ENCODE data around the gene RAB1B. TPM values are rescaled to one million over a fixed set of nuclear protein-coding genes. Genes with fewer than 3 reads are reported as not detected.

RAB1B gene
- total RNA-seq, 1 donor from 2014 or later, result 125 TPM

DNA sequence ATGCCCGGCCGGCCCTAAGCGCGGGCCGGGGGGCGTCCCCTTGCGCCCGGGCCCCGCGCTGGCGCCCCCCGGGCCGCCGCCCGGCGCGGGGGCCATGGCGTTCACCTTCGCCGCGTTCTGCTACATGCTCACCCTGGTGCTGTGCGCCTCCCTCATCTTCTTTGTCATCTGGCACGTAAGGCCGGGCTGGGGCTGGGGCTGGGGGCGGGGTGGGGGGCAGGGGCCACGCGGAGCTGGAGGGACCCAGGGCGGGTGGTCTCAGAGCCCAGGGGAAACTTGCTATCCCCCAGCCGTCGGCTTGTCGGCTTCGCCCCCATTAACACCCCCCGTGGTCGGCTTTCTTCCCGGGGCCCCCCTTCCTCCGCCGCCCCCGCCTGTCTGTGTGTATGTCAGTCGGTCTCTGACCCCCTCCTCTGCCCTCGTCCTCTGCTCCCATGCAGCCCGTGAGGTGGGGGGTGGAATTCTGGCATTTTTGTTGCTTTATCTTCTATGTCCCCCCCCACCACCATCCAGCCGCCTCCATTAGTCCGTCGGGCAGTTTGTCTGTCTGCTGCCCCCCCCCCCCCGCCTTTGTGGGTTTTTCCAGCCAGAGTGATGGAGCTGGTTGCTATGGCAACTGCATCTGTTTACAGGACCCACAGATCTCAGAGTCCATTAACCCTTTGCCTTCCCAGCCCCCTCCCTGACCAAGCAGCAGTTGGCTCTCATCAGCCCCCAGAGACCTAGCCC, 10.1 kb downstream of the RAB1B start:
- DNase-seq (ENCODE audit: missing footprints) (no peak), ATAC-seq (no peak)
- intact Hi-C loops (cut with DNase I), result no loop called here

DNA sequence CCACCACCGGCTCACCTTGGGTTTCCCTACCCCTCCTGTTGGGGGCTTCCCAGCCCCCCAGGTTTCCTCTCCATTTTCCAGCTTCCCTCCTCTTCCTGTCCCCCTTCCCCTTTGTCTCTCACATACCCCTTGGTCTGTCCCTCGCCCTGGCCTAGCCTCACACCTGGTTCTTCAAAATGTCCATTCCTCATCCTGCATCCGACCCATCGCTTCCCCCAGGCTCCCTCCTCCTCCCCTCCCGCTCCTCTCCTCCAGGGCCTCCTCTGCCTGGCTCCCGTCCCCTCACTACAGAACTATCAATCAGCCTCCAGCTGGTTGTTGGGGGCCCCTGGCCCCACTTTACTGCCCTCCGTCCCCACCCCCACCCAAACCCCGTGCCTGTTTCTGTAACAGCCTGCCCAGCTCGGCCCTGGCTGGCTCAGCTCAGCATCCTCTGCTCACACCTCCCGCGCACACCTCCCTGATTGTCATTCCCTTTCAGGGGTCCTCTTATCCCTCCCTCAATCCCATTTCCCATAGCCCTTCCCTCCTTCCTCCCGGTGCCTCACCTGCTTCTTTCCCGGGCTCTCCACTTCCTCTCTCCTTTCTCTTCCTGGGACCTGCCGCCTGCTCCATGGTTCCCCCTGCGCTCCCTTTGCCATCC, 10.8 kb downstream of the RAB1B start:
- ATAC-seq (no peak), DNase-seq (ENCODE audit: missing footprints) (no peak)
- intact Hi-C loops (cut with DNase I), result no loop called here

DNA sequence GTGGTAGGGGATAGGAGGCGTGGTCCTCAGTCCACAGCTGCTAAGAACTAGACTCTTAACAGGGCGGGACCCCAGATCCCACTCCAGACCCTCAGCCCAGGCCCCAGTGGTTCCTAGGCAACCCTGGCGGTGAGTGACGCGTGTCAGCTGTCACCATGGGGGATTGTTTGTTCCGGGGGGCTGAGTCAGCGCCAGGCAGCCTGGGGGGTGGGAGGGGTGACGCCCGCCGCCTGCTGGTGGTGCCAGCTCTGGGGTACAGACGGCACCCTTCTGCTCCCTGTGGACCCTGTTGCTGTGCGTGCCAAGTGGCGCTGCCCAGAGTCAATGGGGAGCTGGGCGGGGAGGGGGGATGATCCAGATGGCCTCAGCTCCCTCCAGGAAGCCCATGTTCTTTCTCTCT, 12.0 kb downstream of the RAB1B start:
- no peak for ATAC-seq
- intact Hi-C loops (cut with DNase I), result no loop called here
- no peak for DNase-seq (ENCODE audit: missing footprints)

DNA sequence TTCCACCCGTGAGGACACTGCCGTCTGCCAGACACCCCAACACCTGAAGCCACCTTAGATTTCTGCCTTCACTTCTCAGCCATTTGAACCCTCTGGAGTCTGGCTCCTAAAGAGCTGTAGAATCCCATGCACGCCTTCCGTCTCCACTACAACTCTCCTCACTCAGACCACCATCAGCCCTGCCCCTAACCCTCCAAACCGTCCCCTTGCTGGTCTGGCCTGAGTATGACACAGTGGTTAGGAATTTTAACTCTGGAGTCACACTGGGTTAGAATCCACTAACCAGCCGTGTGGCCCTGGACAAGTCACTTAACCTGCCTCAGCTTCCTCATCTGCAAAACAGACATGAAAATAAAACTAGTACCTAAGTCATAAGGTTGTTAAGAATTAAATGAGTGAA, 12.6 kb downstream of the RAB1B start:
- intact Hi-C loops (cut with DNase I), result no loop called here

DNA sequence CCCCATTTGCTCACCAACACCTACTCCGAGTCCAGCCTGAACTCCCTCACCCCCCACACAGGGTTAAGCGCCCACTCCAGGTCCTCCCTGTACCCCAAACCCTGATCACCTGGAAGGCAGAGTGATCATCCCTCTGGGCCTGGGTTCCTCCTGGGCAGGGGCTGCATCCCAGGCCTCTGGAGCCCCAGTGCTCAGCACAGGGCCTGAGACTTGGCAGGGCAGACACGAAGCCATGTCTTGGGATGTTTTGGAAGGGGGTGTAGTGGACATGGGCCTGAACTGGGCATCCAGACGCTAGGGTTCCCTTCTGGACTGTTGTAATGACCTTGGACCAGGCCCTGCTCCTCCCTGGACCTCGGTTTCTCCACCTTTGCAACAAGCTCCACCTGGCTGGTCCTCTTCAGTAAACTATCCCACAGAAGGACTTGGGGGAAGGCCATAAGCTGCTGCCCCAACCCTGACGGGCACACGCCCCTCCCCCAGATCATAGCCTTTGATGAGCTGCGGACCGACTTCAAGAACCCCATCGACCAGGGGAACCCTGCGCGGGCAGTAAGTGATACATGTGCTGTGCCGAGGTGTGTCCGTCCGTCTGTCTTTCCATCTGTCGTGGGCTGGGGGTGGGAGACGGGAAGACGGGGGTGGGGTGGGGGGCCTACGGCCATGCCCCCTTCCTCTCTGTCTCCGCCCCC, 13.5 kb downstream of the RAB1B start:
- intact Hi-C loops (cut with DNase I), result loop anchor here (1.0 kb wide), 1 partner anchor 60 kb away; no protein-coding TSS in a partner anchor
- DNase-seq (ENCODE audit: missing footprints), result no peak
- ATAC-seq, result no peak

More for the DNA sequence above, 12.6 kb downstream of the RAB1B start:
- ATAC-seq (no peak), DNase-seq (ENCODE audit: missing footprints) (no peak)

DNA sequence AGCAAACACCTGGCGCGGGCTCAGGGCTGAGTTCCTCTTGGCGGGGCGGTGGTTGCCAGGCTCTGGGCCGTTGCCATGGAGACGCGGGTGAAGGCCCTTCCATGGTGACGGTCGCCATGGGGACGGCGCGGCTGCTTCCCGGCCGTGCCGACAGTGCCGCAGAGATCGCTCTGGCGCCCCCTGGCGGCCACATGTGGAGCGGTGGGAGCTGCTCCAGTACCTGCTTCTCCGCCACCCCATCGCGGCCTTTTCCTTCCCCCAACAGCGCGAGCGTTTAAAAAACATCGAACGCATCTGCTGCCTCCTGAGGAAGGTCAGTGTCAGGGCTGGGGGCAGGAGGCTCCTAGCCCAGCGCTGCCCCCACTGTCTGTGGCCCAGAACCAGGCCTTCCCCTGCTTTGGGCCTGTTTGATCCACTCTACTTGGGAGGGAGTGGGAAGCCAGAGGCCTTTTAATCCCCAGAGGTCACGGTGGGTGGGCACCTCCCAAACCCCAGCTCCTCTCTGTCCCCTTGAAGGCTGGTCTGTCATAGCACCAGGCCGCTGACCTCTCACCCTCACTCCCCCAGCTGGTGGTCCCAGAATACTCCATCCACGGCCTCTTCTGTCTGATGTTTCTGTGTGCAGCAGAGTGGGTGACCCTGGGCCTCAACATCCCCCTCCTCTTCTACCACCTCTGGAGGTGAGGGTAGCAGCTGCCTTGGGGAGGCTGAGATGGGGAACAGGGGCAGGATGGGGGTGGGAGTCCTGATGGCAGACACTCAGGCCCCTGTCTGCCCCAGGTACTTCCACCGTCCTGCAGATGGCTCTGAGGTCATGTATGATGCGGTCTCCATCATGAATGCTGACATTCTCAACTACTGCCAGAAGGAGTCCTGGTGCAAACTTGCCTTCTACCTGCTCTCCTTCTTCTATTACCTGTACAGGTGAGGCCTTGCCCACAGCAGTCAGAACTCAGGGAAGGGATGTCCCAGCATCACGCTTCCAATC, 14.3 kb downstream of the RAB1B start:
- intact Hi-C loops (cut with DNase I), result loop anchor here (1.0 kb wide), 1 partner anchor 60 kb away; no protein-coding TSS in a partner anchor
- peak; percentile 84 for ATAC-seq
- peak; percentile 99 for DNase-seq (ENCODE audit: missing footprints)

DNA sequence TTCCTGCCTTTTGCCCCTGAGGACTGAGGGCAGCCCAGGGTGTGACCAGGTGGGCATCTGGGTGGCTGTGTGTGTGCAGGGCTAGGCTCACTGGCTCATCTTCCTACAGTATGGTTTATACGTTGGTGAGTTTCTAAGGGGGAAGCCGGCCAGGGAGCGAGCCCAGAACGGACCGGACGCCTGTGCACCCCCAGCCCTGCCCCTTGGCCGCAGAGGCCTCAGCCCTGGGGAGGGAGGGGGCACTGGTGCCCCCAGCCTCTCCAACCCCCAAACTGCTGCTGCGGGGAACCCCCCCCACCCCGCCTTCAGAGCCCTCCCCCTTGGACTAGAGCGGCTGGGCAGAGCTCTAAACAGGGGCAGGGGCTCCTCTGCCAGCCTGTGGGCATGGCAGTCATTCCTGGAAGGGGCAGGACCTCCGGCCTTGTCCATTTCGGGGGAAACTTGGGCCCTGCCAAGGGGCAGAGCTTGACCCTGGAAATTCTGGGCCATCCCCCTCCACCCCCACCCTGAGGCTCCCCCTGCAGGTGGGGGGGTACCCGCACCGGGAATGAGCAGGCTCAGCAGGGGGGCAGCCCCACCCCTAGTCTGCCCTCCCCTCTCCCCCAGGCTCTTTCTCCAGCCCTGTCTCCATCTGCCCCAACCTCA, 15.1 kb downstream of the RAB1B start:
- intact Hi-C loops (cut with DNase I), result no loop called here
- no peak for DNase-seq (ENCODE audit: missing footprints)
- no peak for ATAC-seq

DNA sequence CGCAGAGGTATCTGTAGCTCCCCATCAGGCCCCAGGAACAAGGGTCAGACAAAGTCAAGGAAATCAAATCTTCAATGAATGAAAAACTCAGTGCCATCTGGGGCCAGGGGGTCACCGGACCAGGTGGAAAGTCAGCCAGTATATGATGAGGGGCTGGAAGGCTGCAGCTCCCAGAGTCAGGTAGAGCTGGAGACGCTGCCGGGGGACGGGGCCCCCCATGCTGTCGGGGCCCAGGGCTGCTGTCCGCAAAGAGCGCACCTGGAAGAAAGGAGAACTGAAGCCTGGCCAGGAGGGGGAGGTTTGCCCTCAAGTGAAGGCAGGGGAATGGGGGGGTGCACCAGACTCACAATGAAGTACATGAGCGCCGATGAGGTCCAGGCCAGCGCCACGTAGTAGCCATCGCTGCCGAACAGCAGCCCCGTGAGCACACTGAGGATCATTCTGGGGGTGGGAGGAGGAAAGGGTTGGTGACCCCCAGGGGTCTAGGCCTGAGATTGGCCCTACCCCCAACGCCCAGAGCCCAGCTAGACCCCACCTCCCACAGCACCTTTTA, 16.2 kb downstream of the RAB1B start:
- DNase-seq (ENCODE audit: missing footprints) (no peak), ATAC-seq (no peak)

DNA sequence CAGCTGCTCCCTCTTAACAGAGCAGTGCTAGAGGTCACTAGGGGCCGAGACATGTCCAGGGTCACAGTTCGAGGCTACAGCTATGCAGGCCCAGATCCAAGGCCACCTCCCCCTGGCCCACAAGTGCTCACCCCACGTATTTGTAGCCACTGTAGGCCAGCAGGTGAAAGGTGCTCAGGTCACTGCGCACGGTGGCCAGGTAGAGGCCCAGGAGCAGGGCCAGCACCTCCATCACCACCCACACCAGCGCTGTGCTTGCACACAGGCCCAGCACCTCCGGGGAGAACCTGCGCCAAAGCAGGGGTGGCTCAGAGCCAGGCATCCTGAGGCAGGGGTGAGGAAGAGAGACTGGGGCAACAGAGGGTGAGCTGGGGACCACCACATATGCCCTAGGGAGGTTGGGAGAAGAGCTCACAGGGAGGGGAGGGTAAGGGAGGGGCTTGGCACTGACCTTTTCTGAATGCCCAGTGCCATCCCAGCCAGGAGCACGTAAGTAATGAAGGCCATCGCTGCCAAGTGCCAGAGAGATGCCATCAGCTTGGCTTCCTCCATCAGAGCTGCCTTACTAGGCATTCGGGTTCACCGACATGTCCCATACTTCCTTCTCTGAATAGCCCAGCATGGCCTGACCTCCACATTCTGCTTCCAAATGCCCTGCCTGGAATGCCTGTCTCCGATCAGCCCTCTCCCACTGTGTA, 17.0 kb downstream of the RAB1B start:
- intact Hi-C loops (cut with DNase I), result no loop called here
- DNase-seq (ENCODE audit: missing footprints) (no peak), ATAC-seq (no peak)

More for the DNA sequence above, 16.2 kb downstream of the RAB1B start:
- intact Hi-C loops (cut with DNase I), result no loop called here

DNA sequence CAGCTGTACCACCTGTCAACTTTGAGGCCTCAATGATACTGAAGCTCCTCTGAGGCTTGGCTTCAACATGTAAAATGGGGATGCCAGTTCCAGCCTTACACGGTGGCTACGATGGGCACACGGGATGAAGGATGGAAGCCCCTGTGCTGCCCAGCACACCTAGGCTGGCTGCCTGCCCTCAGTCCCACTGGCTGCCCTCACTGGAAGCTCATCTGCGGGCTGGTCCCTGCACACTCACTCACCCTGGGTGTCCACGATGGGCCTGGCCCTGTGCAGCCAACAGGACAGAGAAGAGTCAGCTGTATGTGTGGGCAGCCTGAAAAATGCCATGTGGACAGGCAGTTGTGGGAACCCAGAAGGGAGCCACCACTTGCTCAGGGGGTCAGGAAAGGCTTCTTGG, 18.3 kb downstream of the RAB1B start:
- intact Hi-C loops (cut with DNase I), result no loop called here
- DNase-seq (ENCODE audit: missing footprints) (no peak), ATAC-seq (no peak)

DNA sequence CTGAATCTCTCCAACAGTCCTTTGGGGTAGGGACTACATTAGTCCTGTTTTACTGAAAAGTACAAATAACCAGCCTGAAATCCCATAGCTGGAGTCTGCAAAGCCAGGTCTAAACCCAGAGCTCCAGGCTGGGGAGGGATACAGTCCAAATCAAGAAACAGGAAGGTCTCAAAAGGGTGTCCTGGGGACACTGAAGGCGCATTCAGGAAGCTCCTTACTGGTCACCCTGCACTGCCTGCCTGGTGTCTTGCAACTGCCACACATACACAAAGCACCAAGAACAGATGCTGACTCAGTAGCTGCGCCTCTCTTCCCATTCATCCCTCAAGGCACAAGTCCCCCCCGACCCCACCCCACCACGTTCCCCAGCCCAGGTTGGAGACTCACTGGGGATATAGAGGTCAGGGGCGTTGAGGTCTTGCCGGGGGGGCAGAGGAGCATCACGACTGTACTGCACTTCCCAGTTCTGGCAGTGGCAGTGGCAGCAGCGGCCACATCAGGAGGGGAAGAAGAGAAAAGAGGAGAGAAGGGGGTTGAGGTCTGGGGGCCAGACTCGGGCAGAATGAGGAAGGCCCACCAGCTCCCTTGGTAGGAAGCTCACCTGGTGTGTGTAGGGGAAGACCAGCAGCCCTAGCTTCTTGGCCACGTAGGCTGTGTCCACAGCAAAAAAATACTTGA, 18.9 kb downstream of the RAB1B start:
- intact Hi-C loops (cut with DNase I), result no loop called here
- DNase-seq (ENCODE audit: missing footprints) (no peak), ATAC-seq (no peak)

DNA sequence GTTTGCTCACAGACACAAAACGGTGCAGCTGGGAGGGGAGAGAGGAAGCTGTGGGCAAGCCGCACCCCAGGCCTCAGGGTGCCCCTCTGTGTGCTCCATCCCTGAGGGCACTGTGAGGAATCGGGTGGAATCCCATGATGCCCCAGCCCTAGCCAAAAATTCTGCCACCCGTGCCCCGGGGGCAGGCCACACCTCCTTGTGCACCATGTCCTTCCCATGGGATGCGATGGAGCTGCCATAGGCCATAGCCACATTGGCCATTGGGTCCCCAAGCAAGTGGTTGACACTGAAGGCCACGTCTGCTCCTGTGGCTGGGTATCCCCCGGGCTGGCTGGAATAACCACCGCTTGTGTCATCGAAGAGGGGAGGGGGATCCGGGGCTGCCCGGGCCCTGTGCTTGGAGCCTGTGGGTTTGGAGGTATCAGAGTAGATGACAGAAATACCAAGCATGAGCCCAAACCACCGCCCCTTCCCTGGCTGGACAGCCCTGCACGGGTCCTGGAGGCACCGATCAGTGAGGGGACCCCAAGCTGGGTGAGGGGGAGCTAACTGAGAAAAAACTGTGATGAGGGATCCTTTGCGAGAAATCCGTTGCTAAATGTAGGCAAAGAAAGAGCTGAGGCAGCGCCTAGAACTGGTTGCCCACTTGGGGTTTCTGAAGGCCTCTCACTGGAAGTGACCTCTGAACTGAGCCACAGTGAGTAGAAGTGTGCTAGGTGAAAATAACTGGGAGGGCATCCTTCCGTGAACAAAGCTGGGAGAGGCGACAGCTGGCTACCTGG, 19.6 kb downstream of the RAB1B start:
- intact Hi-C loops (cut with DNase I), result no loop called here
- no peak for DNase-seq (ENCODE audit: missing footprints)

DNA sequence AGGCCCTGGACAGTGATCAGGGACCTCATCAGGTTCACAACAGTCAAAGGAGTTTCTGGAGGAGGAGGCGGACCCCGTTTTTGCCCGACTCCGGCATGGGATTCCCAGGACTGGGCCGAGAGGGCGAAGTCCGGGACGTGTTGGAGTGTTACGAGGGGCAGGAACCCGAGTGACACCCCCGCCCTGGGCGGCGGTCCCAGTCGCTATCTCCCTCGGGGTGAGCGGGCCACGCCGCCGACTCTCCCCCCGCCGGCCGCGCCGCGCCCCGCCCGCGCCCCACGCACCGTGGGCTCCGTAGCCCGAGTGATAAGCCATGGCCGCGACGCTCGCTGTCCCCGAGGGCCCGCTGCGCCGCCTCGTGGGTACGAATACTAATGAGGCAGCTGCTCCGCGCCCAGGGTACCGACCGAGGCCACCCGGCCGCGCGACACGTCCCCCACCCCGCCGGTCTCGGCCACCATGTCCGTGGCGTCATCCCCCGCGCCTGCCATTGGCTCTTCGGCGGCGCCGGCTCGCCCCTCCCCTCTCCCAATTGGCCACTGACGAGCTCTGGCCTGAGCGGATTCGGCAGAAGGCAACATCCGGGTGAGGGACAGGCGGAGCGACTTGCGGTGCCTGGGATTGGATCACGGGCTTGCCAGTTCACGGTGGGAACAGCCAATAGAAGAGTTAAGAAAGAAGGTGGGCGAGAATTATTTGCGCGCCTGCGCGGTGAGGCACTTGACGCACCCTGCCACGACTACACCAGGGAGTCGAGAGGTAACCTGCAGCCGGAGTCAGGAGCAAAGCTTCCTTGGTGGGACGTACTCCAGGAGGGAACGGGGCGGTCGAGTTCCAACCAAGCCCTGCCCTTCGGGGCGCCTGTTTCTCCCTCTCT, 20.5 kb downstream of the RAB1B start, which contains the start of gene YIF1A:
TSS of gene YIF1A (minus strand) at position 473 of the 877 bp plus-strand sequence. CDS start at position 315, 158 bp downstream.
- ATAC-seq, result peak; percentile 96
- intact Hi-C loops (cut with DNase I), result no loop called here
- DNase-seq (ENCODE audit: missing footprints), result peak; percentile 99

More for the DNA sequence above, 19.6 kb downstream of the RAB1B start:
- ATAC-seq, result no peak

DNA sequence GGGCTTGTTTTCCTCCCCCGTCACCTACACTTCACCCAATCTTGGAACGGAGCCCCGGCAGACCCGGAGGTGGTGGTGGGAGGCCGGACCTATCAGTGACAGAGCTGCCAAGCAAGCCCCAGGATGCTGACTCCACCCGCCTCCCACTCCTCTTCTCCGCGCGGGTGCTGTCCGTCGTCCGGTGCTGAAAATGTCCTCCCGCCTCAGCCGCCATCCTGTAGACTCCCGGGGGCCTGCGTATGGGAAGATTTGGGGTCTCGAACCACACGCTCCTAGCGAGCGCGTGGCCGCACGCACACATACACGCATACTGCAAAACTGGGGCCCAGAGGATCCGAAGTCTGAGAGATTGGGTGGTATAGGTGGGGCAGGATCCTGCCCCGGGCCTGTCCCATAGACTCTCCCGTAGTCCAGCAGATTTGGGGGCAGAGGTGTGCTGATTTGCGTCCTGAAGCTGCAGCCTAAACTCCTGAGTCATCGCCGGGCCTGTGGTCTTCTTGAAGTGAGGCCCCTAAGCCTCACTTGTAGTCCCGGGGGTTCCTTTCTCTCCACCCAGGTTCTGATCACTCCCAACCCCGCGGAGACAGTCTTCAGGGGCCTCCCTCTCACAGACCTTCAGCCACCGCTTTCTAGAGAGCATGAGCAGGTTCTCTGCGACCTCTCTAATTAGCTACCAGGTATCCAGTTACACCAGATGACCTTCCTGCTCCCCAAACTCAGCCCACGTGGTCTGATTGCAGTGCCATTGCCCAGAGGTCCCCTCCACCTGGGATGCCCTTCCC, 21.3 kb downstream of the RAB1B start:
- intact Hi-C loops (cut with DNase I), result no loop called here
- ATAC-seq, result peak; percentile 35
- DNase-seq (ENCODE audit: missing footprints), result peak; percentile 86

DNA sequence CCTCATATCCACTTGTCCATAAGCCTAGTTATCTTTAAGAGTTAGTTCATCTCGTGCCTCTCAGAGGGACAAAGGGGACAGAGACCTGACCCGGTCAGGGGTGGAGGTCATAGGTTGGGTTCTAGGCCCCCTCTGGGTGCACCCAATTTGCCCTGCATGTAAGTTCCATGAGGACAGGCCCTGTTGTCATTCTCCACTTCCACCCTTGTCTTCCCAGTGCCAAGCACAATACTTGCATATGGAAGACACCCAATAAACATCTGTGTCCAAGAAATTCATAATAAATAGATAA, 21.8 kb downstream of the RAB1B start:
- no peak for ATAC-seq
- intact Hi-C loops (cut with DNase I), result no loop called here

More for the DNA sequence above, 21.8 kb downstream of the RAB1B start:
- no peak for DNase-seq (ENCODE audit: missing footprints)

All from Right ventricle myocardium inferior (tissue), 1 donor.